Neuronal stem cell (in vitro differentiated cells): Measurements from ENCODE around the gene NOP56.

Experiments
- DNase-seq: peaks from one replicate; pipeline ENCODE4 v3.0.0-alpha.2; 2013; ENCODE audit warnings: low spot score
- H2AFZ ChIP-seq: one replicate; pipeline ENCODE4 v1.6.1; 2013; ENCODE audit warnings: mild to moderate bottlenecking, low read length, inconsistent platforms
- H2AK5ac ChIP-seq: 2 replicates; pipeline ENCODE4 v1.6.1; 2013; ENCODE audit warnings: low read depth, mild to moderate bottlenecking, inconsistent platforms, low read length, moderate library complexity, mixed read lengths
- H2BK120ac ChIP-seq: 2 replicates; pipeline ENCODE4 v1.6.1; 2013; ENCODE audit warnings: low read depth, mild to moderate bottlenecking, inconsistent platforms, low read length, moderate library complexity, mixed read lengths
- H2BK12ac ChIP-seq: one replicate; pipeline ENCODE4 v1.6.1; 2013; ENCODE audit warnings: low read length, inconsistent platforms
- H2BK15ac ChIP-seq: 2 replicates; pipeline ENCODE4 v1.6.1; 2013; ENCODE audit warnings: mild to moderate bottlenecking, low read length, inconsistent platforms, mixed read lengths
- H2BK5ac ChIP-seq: one replicate; pipeline ENCODE4 v1.6.1; 2013; ENCODE audit warnings: inconsistent platforms, mild to moderate bottlenecking, low read length, moderate library complexity
- H3K14ac ChIP-seq: one replicate; pipeline ENCODE4 v1.6.1; 2013; ENCODE audit warnings: low read length, inconsistent platforms
- H3K18ac ChIP-seq: 2 replicates; pipeline ENCODE4 v1.6.1; 2013; ENCODE audit warnings: low read length, inconsistent platforms
- H3K23ac ChIP-seq: 2 replicates; pipeline ENCODE4 v1.6.1; 2013; ENCODE audit warnings: low read depth, mild to moderate bottlenecking, mixed read lengths, low read length, inconsistent platforms; ENCODE audit not compliant: poor library complexity
- H3K27ac ChIP-seq: replicated peaks from 3 replicates; pipeline ENCODE4 v1.5.1; 2013; ENCODE audit warnings: low read length, inconsistent platforms
- H3K27me3 ChIP-seq, 3 experiments: 2 replicates each; pipeline ENCODE4 v1.6.1; 2013; ENCODE audit warnings: low read length in 3 of 3, mild to moderate bottlenecking in 2 of 3, inconsistent platforms in 1 of 3, low read depth in 1 of 3, mixed read lengths in 1 of 3, moderate library complexity in 1 of 3; ENCODE audit not compliant: control insufficient read depth in 3 of 3, insufficient read depth in 3 of 3
- H3K36me3 ChIP-seq, 2 donors: replicated peaks in 1 of 2; 2 replicates each; pipeline ENCODE4 v1.6.1; 2013; ENCODE audit warnings: low read length in 2 of 2; ENCODE audit not compliant: control insufficient read depth in 2 of 2, insufficient read depth in 2 of 2
- H3K4ac ChIP-seq: 2 replicates; pipeline ENCODE4 v1.6.1; 2013; ENCODE audit warnings: inconsistent platforms, mild to moderate bottlenecking, low read length, moderate library complexity
- H3K4me1 ChIP-seq, 2 donors: 1 replicate in 1 of 2; 2 replicates in 1 of 2; pipeline ENCODE4 v1.6.1; 2013; ENCODE audit warnings: low read length in 2 of 2, low read depth in 1 of 2; ENCODE audit not compliant: control insufficient read depth in 2 of 2, insufficient read depth in 1 of 2
- H3K4me2 ChIP-seq: one replicate; pipeline ENCODE4 v1.6.1; 2013; ENCODE audit warnings: mild to moderate bottlenecking, low read length, inconsistent platforms; ENCODE audit not compliant: insufficient read depth, poor library complexity, severe bottlenecking
- H3K4me3 ChIP-seq, 2 donors: 2 replicates each; pipeline ENCODE4 v1.5.1; 2013; ENCODE audit warnings: low read length in 2 of 2, mild to moderate bottlenecking in 2 of 2, inconsistent platforms in 1 of 2, moderate library complexity in 1 of 2
- H3K79me1 ChIP-seq: one replicate; pipeline ENCODE4 v1.6.1; 2013; ENCODE audit warnings: low read depth, mild to moderate bottlenecking, inconsistent platforms, low read length, moderate library complexity
- H3K9ac ChIP-seq: one replicate; pipeline ENCODE4 v1.6.1; 2013; ENCODE audit warnings: mild to moderate bottlenecking, low read depth, low read length, inconsistent platforms; ENCODE audit not compliant: poor library complexity
- H3K9me3 ChIP-seq, 2 donors: replicated peaks in 1 of 2; 2 replicates each; pipeline versions ENCODE3 to v1.6.1; 2013; ENCODE audit warnings: low read length in 2 of 2, mild to moderate bottlenecking in 2 of 2, inconsistent platforms in 1 of 2, low read depth in 1 of 2, mixed read lengths in 1 of 2, moderate library complexity in 1 of 2; ENCODE audit not compliant: control insufficient read depth in 2 of 2, insufficient read depth in 1 of 2
- H4K8ac ChIP-seq: one replicate; pipeline ENCODE4 v1.6.1; 2013; ENCODE audit warnings: low read depth, mild to moderate bottlenecking, inconsistent platforms, low read length, moderate library complexity
- H4K91ac ChIP-seq: one replicate; pipeline ENCODE4 v1.6.1; 2013; ENCODE audit warnings: low read length, low read depth, mild to moderate bottlenecking, inconsistent platforms; ENCODE audit not compliant: poor library complexity
- WGBS, 2 donors: extraction: QIAGEN DNeasy Blood & Tissue Kit; methylation state at CpG; one replicate each; pipeline ENCODE4 v1.1.7; 2013; ENCODE audit warnings: missing lambda C conversion rate in 2 of 2, mixed read lengths in 1 of 2; ENCODE audit not compliant: insufficient read length in 2 of 2, insufficient replicate concordance in 1 of 2; ENCODE audit errors: extremely low coverage in 2 of 2; 5-methylcytosine and 5-hydroxymethylcytosine counted together

Gene NOP56

DNA sequence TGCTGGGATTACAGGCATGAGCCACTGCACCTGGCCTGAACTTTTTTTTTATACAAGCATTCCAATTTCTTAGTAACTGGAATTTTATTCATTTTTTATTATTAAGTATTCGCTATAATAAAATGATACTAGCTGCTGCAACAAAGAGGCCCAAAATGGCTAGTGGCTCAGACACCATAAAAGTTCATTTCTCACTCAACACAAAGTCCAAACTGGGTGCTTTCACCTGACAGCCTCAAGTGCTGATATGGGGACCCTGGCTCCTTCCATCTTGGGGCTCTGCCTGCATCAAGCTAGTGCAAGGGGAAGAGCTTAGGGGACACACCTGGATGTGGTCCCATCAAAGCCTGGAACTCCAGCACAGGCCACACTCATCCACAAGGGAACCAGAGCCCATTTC is 12.2 kb upstream of the NOP56 start:
- Histone ChIP-seq H3K4me3 (no peak overlapping the region), H3K9ac (no peak overlapping the region), H3K23ac (no peak overlapping the region), H4K91ac (no peak overlapping the region), H2BK120ac (no peak overlapping the region), H2BK5ac (no peak overlapping the region), H2BK12ac (no peak overlapping the region), H3K14ac (no peak overlapping the region), H3K27me3 (no peaks in the 10 kb centered on the region), H2AK5ac (no peak overlapping the region), H2AFZ (no peak overlapping the region), H4K8ac (no peak overlapping the region), H3K36me3 (no peaks in the 10 kb centered on the region), H3K27ac (no peak overlapping the region), H3K4me2 (no peak overlapping the region), H3K18ac (no peak overlapping the region), H3K79me1 (no peaks in the 10 kb centered on the region), H3K9me3 (no peaks in the 10 kb centered on the region), H3K4me1 (no peaks in the 10 kb centered on the region), H3K4ac (no peak overlapping the region), H2BK15ac (no peak overlapping the region)
- DNase-seq, result no peak
- WGBS, 2 donors, result no CpG with 5 or more reads among the region's 1 CpG

DNA sequence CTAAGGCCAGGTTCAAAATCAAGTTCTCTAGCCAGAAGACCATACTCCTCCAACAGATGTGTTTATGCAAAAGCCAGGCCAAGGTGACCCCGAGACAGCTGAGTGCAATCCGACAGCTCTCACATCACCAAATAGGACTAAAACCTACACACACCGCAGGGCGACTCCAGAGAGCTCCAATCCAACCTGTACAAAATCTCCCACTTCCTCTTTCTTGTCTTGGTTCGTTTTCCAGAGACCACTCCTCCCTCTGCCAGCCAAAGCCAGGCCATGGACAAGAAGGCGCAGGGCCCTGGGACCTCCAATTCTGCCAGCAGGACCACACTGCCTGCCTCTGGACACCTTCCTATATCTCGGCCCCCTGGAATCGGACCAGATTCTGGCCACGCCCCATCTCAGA is 11.5 kb upstream of the NOP56 start:
- no peak overlapping the region for H3K18ac ChIP-seq
- no peak overlapping the region for H3K9ac ChIP-seq
- H2AFZ ChIP-seq, result no peak overlapping the region
- no peaks in the 10 kb centered on the region for H3K36me3 ChIP-seq
- H2BK12ac ChIP-seq, result no peak overlapping the region
- H3K4me1 ChIP-seq, result no peaks in the 10 kb centered on the region
- no peak overlapping the region for H2BK120ac ChIP-seq
- no peak overlapping the region for H3K23ac ChIP-seq
- H3K27ac ChIP-seq, result no peak overlapping the region
- no peak overlapping the region for H4K8ac ChIP-seq
- no peaks in the 10 kb centered on the region for H3K79me1 ChIP-seq
- H2BK15ac ChIP-seq, result no peak overlapping the region
- H3K9me3 ChIP-seq, result no peaks in the 10 kb centered on the region
- no peak overlapping the region for H2AK5ac ChIP-seq
- no peak overlapping the region for H4K91ac ChIP-seq
- H3K27me3 ChIP-seq, result no peaks in the 10 kb centered on the region
- no peak overlapping the region for H3K4me3 ChIP-seq
- H3K4ac ChIP-seq, result no peak overlapping the region
- H3K4me2 ChIP-seq, result no peak overlapping the region
- H3K14ac ChIP-seq, result no peak overlapping the region
- WGBS, 2 donors, result no CpG with 5 or more reads among the region's 9 CpGs
- no peak overlapping the region for H2BK5ac ChIP-seq
- no peak for DNase-seq

DNA sequence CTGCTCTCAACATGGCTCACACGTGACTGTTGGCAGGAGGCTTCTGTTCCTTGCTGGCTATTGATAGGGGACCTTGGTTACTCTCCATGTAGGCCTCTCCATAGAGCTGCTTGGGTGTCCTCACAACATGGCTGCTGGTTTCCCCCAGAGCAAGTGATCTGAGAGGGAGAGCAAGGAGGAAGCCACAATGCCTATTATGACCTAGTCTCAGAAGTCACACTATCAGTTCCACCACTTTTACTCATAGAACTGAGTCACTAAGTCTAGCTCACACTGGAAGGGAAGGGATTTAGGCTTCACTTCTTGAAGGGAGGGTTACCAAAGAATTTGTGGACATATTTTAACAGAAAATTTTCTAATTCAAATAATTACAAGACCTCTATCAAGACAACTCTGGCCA is 8.7 kb upstream of the NOP56 start:
- Histone ChIP-seq H3K14ac (no peak overlapping the region), H4K91ac (no peak overlapping the region), H3K27me3 (no peaks in the 10 kb centered on the region), H3K9ac (no peak overlapping the region), H2BK15ac (no peak overlapping the region), H3K4ac (no peak overlapping the region), H4K8ac (no peak overlapping the region), H2BK120ac (no peak overlapping the region), H2BK5ac (no peak overlapping the region), H3K4me3 (no peak overlapping the region), H3K18ac (no peak overlapping the region), H3K9me3 (no peaks in the 10 kb centered on the region), H3K4me1 (no peaks in the 10 kb centered on the region), H3K4me2 (no peak overlapping the region), H3K79me1 (no peaks in the 10 kb centered on the region), H3K36me3 (no peaks in the 10 kb centered on the region), H2AFZ (no peak overlapping the region), H2AK5ac (no peak overlapping the region), H2BK12ac (no peak overlapping the region), H3K27ac (no peak overlapping the region), H3K23ac (no peak overlapping the region)
- no peak for DNase-seq
- no CpG with 5 or more reads among the region's 1 CpG for WGBS, 2 donors

DNA sequence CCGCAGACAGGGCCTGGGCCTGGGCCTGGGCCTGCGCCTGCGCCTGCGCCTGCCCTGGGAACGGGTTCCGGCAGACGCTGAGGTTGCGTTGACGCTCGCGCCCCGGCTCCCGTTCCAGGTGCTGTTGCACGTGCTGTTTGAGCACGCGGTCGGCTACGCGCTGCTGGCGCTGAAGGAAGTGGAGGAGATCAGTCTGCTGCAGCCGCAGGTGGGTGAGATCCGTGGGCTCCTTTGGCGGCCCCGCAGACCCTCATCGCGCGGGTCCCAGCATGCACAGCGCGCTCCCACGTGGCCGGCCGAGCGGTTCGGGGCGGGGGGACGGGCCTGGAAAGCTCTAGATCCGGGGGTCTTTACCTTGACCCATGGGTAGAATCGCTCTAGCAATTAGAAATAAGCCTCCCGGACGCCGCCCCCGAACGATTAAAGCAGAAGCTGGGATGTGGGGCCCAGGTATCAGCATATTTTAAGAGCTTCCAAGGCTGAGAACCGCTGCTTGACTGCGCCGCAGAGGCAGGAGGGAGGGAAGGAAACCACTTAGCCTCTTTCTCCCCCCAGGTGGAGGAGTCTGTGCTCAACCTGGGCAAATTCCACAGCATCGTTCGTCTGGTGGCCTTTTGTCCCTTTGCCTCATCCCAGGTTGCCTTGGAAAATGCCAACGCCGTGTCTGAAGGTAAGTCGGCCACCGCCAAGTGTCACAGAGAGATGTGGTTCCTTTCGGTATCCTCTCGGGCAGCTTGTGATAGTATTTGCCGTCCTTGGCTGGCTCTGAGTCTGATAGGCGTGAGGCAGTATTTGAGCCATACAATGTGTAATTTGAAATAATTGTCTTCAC is 508 bp downstream of the NOP56 start:
- Histone ChIP-seq H3K18ac (peak overlapping the region; percentile 99), H2AK5ac (peak overlapping the region; percentile 92), H3K4ac (peak overlapping the region; percentile 76), H3K27ac (peak overlapping the region; percentile 53), H4K8ac (peak overlapping the region; percentile 19), H3K36me3 (peaks cover 40 to 49% of the 10 kb centered on the region in 2 donors), H3K9me3 (no peaks in the 10 kb centered on the region), H2BK12ac (no peak overlapping the region), H3K79me1 (peaks cover 12% of the 10 kb centered on the region), H3K4me2 (peak overlapping the region; percentile 84), H4K91ac (peak overlapping the region; percentile 86), H3K14ac (peak overlapping the region; percentile 95), H3K9ac (peak overlapping the region; percentile 99), H2BK5ac (peak overlapping the region; percentile 93), H2AFZ (peak overlapping the region; percentile 95), H3K23ac (peak overlapping the region; percentile 92), H3K27me3 (no peaks in the 10 kb centered on the region), H2BK120ac (peak overlapping the region; percentile 98), H3K4me3 (peak overlapping the region; percentile 93 to 99), H2BK15ac (no peak overlapping the region), H3K4me1 (peaks cover 7 to 17% of the 10 kb centered on the region in 2 donors)
- no CpG with 5 or more reads among the region's 56 CpGs for WGBS, 2 donors
- no peak for DNase-seq
